Epidermal melanocyte (primary cell): ENCODE data around the gene UTP4.

Experiments
- DNase-seq: peaks from one replicate; pipeline ENCODE4 v3.0.0; 2011; ENCODE audit warnings: low spot score; ENCODE audit not compliant: insufficient read length

UTP4 gene

DNA sequence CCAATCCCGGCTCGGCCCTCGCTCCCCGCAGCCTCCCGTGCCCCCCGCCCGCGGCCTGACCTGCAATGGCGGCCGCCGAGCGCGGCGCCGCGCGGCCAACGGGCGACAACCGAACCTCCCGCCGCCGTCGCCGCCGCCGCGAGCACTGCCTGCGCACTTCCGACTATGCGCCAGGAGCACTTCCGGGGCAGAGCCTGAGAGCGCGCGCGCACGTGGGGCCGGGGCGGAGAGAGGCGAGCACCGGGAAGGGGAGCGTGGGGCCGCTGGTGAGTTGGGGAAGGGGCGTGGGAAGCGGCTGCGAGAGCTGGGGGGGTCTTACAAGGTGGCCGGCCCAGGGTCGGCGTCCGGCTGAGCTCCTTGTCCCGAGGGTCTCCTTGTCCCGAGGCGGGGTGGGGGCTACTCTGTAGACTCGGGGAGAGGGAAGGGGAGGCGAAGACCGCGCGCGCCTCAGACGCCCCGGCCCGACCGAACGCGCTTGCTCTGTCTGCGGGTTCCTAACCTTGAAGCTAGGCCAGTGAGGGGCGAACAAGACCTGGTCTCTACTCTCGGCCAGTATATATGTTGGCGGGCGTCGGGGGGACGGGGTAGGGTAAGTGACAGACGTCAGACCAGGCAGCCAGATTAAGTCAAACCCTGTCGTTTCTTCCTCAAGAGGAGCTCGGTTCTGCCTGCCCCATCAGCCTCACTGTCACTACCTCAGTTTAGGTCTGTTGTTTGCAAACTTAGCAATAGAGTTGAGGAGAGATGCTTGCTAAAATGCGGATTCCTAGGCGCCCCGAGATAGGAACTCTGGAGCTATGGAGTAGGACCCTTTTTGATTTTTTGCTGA, at the start of gene UTP4, which contains the start of gene CHTF8:
Gene UTP4, plus strand, starts transcription at position 226 of the 829 bp plus-strand sequence. CDS start 811 bp downstream, outside the sequence.
Gene CHTF8, minus strand, starts transcription at position 165 of the 829 bp plus-strand sequence. CDS start 11,130 bp downstream, outside the sequence.
- peak; percentile 75 for DNase-seq

DNA sequence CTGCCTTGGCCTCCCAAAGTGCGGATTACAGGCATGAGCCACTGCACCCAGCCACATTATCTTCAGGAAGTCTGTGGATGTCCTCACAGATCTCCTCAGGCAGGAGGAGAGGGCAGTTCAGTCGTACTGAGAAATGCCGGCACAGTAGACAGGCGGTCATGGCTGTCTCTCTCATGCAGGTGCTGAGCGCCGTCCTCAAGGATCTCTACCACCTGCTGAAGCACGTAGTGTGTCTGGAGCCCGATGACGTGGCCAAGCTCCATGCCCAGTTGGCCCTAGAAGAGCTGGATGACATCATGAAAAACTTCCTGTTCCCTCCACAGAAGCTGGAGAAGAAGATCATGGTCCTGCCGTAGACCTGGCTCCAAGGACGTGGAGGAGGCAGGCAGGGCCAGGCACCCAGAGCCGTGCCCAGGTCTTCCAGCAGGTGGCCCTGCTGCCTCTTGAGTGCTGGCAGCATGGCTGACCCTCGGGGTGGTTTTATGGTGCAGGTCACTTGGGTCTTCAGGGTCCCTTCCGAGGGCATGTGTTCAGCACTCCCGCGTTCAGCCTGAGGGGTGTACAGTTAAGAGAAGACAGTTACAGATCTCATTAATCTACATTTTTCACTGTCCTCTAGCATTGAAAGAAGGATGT, 49.0 kb upstream of the UTP4 start:
- DNase-seq, result no peak

DNA sequence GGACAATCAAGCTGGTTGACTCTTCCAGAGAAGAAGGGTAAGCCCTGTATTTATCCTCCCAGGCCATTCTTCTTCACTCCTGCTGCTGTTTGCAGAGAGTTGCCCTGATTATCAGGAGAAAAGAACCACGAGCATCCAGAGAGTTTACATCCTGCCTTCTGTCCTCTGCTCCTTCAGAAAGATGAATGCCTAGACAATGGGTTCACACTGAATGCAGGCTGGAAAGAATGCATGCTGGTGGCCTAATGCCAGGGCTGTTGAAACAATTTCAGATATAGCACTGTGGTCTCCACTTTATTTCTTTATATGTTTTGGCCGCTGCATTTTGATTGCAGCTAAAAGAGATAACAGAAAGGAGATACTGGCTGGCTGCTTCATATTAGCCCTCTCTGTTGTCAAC, 48.2 kb upstream of the UTP4 start:
- DNase-seq, result no peak

DNA sequence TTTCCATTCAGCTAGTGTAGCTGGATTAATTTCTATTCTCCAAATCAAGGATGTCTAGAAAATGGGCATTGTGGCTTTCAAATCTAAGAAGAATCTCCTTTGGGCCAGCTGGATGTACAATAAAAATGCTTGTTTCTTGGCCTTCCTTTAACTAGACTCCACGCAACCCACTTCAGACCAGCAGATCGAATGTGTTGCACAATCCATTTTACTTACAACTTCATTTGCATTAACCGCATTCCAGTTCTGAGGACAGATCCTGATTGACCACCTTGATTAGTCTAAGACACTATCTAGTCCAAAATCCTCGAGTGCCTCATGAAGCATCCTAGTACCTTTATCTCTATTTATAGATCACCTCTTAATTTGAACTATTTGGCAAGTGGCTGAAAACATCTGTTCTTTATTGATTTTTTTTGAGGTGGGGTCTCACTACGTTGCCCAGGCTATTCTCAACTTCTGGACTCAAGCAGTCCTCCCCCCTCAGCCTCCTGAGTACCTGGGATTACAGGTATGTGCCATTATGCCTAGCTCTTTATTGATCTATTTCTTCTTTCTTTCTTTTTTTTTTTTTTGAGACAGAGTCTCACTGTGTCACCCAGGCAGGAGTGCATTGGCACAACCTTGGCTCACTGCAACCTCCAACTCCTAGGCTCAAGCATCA, 47.3 kb upstream of the UTP4 start:
- DNase-seq, result no peak

DNA sequence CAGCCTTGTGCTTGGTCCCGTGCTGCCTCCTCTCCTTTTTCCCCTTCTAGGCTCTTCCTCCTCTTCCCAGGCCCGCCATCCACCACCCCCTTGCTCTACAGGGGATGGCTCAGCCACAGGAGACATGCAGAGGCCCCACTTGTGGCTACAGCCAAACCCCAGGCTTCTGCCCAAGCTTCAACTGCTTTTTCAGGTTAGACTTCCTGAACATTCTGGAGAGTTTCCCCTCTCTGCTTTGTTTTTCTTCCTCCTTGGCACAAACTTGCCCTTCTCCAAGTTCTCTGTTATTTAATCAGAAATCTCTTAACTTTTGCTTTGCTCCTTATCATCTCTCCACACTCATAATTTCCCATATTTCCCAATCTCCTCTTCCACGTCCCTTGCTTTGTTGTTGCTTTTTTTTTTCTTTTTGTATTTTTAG, 45.3 kb upstream of the UTP4 start:
- no peak for DNase-seq

DNA sequence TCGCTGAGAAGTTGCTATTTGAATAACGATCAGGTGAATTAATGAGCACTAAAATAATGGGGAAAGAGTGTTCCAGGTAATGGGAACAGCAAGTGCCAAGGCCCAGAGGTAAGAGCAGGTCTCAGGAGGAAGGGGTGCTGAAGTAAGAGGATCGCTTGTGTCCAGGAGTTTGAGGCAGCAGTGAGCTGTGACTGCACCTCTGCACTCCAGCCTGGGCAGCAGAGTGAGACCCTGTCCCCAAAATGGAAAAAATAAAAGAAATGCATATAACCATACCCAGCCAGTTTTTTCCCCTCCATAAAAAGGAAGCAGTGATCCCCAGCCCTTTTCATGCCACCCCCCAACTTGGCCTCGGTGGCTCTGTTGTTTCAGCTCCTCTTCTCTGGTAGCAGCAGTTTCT, 43.8 kb upstream of the UTP4 start:
- no peak for DNase-seq

DNA sequence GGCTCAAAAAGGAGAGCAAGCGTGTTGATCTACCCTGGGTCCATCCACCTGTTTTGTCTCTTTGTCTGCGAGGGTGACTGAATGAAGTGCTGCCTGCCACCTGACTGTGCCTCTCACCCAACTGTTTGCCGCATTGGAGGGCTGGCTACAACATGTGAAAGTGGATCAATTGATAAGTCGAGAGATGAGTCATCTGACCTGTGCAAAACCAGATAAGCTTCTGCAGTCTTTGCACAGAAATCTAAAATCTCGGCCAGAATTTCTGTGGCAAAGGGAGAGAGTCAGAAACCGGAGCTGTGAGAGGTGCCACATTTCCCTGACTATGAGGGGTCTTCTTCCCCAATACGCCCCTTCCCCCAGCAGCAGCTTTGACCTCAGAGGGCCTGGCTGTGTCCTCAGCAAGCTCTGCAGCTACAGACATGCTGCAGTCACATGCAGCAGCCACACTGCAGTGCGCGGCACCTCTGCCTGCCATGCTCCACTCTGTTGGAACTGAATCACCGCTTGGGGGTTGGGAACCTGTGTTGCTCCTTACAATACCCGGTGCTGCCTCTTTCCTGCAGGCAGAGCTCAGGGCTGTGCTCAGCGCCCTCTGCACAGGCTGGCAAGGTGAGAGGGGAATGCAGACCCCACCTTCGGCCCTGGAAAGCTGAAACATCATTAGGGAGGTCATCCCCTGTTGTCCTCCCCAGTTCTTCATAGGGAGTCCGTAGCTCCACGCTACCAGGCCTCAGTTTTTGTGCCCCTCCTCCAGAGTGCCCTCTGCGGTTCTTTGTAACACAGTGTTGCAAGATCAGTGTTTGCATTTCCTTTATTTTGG, 43.1 kb upstream of the UTP4 start:
- no peak for DNase-seq

DNA sequence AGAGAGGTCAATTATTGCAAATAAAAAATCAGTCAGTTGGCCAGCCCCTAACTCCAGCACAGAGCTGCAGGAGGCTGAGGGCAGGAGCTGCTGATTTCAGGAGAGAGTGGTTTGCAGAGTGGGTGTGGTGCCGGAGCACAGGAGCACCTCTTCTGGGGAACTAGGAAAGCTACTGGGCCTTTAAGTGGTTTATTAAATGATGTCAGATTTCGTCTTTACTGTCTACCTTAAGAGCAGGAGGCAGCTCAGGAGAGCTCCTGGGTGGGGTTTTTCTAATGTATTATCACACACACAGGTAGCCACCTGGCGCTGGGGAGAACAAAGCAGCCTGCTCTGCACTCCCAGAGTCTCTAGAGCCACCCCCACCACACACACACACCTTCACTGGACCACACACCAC, 38.5 kb upstream of the UTP4 start:
- DNase-seq, result no peak

DNA sequence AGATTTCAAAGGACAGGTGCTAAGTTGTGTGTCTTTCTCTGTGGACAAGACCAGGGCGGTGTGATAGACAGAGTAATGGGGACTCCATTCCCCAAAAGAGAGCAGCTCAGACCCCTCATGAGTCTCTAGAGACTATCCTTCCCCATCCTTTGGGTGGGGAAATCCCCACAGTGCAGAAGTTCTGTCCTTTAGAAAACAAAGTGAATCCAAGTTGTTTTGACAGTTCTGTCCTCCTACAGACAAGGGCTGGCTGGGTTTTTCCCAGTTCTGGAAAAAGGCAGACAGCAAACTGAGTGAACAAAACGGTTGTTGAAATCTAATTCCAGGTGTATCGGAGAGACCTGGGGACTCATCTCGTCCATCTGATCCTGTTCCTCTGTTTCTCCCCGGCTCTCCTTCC, 37.9 kb upstream of the UTP4 start:
- DNase-seq, result no peak

DNA sequence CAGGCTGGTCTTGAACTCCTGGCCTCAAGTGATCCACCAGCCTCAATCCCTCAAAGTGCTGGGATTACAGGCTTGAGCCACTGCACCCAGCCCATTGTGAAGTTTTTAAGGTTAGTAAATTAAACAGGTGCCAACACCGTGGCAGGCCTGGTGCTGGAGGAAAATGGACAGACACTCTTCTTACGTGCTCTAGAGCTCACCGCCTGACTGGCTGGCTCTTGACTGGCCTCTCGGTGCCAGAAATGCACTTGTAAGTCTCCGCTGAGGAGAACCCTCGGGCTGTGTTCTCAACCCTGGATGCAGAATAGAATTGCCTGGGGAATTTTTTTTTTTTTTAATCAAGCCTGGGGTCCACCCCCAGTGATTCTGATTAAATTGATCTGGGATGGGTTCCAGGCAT, 37.3 kb upstream of the UTP4 start:
- DNase-seq, result no peak

DNA sequence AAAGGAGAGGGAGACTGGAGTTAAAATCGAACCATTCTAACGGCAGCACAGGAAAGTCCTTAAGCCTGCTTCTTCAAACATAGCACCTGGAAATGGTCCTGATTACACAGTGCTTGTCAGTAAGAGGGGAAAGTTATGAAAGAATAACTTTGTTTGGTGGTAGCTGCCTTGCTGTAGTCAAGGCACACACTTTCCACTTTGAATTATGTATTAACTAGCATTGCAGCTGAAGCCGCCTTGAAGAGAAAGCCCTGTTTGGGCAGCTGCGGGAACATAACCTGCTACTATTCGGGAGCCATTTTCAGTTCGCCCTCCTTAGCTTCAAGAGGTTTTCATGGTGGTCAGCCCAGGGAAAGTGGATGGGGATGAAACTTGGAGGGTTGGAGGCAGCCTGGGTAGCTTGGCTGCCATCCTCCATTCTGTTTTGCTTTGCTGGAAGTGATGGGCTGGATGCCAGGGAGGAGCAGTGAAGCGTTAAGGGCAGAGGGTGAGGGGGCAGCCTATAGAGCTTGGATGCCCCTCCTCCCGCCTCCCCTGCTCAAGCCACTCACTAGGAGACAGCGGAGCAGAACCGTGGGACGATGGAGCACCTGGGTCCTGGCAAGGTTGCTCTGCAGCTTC, 32.3 kb upstream of the UTP4 start:
- DNase-seq, result no peak

DNA sequence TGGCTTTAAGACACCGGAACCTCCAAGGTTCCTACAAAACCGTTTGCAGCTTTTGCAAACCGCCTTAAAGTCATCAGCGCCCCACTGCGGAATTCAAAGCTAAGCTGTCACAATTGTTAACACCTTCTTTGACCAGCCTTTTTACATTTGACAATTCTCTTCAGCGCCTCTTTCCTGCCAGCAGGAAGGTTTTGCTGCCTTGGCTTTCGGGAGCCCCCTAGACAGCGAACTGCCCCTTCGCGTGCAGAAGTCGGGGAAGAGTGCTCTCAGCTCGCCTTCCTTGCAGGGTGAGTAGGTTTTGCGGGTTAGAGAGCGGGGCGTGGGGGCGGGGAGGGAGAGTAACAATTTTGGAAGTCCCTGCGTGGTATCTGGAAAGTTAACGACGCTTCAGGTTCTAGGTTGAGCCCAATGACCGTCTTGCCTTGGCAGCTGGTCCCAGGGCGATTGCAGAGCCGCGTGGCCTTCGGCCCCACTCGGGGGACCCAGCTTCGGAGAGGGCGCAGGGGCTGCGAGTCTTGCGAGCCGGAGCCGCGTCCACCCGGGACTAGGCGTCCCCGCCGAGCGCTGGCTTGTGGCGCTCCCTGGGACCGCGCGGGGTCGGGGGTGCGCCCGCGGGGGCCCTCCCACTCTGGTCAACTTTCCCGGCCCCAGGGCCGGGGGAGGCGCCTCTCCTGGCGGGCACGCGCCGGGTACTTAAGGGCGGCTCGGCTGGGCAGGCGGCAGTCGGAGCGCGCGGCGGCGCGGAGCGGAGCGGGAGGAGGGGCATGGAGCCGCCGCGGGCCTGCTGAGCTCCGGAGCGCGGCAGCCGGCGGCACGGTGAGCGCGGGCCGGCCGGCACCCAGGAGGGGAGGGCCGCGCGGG, 26.7 kb upstream of the UTP4 start, which contains the start of gene HAS3:
Gene HAS3, plus strand, starts transcription at position 153 of the 861 bp plus-strand sequence. CDS start 3,743 bp downstream, outside the sequence.
- DNase-seq, result peak; percentile 57

DNA sequence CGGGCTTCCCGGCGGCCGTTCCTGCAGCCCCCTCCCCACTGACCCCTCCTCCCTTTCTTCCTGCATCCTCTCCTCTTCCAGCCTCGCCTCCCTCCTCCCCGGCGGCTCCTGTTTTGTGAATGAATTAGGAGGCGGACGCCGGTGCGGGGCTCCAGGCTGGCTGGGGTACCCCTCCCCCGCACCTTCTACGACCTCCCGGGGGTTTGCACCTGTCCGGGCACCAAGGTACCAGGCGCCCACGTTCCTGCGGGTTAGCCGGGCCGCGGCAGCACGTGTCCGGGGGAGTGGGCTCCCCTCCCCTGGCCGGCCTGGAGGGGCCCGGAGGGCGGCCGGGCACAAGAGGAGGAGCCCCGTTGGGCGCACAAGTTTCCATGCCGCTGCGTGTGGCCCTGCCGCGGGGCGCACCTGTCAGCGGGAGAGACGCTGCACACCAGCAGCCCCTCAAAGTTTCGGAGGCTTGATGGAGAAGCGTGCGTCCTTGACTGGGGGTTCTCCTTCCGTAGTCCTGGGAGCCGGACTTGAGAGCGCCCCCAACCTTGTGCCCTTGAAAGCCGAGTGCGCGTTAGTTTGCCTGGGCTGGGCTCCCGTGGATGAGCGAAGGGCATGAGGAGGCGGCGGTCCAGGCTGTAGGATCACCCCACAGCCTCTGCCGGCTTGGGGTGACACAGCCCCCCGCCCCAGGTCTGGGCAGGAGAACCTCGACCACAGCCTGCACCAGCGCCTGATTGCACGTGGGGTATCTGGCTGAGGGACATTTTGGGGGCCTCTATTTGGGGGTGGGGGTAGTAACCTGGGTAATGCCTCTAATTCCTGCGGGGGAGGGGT, 25.7 kb upstream of the UTP4 start:
- DNase-seq, result no peak

DNA sequence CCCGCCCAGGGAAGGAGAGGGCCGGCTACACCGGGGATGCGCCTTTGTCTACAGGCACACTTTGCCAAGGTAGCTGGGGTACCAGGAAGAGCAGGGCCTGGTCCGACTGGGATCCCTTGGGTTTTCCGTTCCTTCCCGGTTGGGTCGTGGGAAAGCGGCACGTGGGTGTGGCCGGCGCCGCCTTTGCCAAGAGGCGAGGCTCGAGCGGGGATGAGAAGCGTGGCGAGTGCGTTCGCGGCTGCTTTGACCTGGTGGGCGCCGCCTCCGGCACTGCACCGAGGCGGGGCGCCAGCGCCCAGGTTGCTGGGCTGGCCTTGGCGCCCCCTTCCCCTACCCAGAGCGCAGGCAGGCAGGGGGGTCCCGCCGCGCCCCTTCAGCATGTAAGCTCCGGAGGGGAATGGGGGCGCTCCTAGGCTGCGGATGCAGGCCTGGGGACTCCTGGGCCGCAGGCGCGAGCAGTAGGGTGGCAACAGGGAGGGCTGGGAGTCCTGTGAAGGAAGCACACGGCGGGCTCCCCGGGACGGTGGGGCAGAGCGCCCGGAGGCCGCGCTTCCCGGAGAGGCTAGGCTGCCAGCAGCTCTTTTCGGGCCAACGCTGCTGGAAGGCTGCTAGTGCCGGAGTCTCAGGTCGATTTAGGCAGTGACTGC, 25.0 kb upstream of the UTP4 start:
- no peak for DNase-seq

DNA sequence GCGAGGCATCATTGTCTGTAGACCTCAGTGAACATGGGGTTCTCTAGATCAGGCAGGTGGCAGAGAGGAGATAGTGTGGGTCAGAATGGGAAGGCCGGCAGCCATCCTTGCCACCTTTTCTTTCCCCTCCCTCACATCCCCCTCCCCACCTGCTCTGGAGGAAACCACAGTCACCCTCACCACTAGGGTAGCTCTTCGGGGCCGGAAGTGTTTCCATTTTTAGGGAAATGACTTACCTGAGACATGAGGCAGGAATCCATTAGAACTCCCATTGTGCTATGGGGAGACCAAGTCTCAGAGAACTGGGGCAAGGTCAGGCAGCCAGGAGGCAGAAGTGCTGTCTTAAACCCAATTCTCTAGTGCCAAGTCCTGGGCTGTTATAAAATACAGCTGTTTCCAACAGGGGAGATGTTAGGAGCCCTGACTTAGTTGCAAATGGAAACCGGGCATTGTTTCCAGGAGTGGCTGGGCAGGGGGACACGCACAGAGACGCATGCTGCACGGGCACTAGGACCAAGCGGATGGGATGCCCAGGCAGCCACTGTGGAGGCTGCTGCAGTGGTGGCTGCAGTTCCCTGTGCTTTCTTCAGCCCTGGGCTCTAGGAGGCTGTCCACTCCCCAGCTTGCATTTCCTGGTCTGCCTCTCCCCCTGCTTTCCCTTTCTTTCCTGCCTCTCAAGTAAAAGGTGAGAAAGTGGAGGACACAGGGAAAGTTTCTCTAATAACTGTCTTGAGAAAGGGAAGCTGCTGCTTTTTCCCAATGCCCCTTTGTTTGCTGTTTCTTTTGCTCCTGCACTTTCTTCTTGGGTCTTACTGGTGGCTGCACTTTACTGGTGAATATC, 24.2 kb upstream of the UTP4 start:
- DNase-seq, result no peak

DNA sequence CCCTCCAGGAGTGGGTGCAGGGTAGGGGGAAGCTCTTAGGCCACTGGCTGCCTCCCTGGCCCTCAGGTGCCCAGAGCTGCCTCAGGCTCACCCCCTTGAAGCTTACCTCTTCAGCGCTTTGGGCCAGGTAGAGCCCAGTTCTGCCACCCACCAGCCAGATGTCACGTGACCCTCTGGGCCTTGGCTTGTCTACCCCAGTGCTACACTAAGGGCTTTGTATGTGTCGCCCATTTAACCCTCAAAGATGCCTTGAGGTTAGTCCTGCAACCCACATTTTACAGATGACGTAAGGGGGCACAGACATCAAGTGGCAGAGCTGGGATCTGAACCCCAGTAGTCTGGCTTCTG, 23.6 kb upstream of the UTP4 start:
- DNase-seq, result no peak

DNA sequence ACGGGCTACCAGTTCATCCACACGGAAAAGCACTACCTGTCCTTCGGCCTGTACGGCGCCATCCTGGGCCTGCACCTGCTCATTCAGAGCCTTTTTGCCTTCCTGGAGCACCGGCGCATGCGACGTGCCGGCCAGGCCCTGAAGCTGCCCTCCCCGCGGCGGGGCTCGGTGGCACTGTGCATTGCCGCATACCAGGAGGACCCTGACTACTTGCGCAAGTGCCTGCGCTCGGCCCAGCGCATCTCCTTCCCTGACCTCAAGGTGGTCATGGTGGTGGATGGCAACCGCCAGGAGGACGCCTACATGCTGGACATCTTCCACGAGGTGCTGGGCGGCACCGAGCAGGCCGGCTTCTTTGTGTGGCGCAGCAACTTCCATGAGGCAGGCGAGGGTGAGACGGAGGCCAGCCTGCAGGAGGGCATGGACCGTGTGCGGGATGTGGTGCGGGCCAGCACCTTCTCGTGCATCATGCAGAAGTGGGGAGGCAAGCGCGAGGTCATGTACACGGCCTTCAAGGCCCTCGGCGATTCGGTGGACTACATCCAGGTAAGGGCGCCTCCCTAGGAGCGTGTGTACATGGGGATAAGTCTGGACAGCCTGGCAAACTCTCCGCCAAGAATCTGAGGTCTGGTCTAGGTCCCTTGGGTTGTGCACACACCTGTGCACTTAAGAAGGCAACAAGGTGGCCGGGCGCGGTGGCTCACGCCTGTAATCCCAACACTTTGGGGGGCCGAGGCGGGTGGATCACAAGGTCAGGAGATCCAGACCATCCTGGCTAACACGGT, 22.8 kb upstream of the UTP4 start:
- no peak for DNase-seq
